ENCODE measurements around the gene RIN2. TPM values are rescaled to one million over a fixed set of nuclear protein-coding genes. Genes with fewer than 3 reads are reported as not detected.
A peak's percentile ranks its signal among the peaks of the same experiment; 100 is the strongest.

RIN2 gene
- total and polyA plus RNA-seq, 2 of the 13 experiments (the other 11 are each of a cell fraction or from before 2014, with no cell fraction given): 2.5 to 5.1 TPM

- TF ChIP-seq ZNF407 (CRISPR knock-in tag; IDR thresholded peaks at IDR 0.05; ENCODE audit: not compliant biosample characterization) (peak; percentile 37), MTF2 (CRISPR knock-in tag; IDR thresholded peaks at IDR 0.05; ENCODE audit: borderline replicate concordance) (peak; percentile 57; the same call in 1 of the 2 replicates), ZNF709 (CRISPR knock-in tag; IDR thresholded peaks at IDR 0.05) (peak; percentile 55; the same call in 1 of the 2 replicates), NFRKB (IDR thresholded peaks at IDR 0.05) (no peak), ZNF770 (CRISPR knock-in tag; IDR thresholded peaks at IDR 0.05) (peak; percentile 53), AGO2 (optimal IDR thresholded peaks at IDR 0.05; ENCODE audit: low read depth, low read length) (peak; percentile 95), ZNF136 (CRISPR knock-in tag; IDR thresholded peaks at IDR 0.05; ENCODE audit: low read depth) (0 out of 2 replicates have a peak, but pooled peaks have one; percentile 27), KAT8 (CRISPR knock-in tag; IDR thresholded peaks at IDR 0.05) (peak; percentile 61; the same call in 1 of the 2 replicates), ZBTB43 (CRISPR knock-in tag; conservative IDR thresholded peaks at IDR 0.05) (peak; percentile 54; the same call in 1 of the 2 replicates), RXRA (CRISPR knock-in tag; IDR thresholded peaks at IDR 0.05) (peak; percentile 96), ZNF251 (CRISPR knock-in tag; IDR thresholded peaks at IDR 0.05) (no peak; the same call in 1 of the 2 replicates), TFDP2 (CRISPR knock-in tag; IDR thresholded peaks at IDR 0.05) (no peak), GPBP1L1 (CRISPR knock-in tag; IDR thresholded peaks at IDR 0.05) (no peak), ZNF468 (CRISPR knock-in tag; IDR thresholded peaks at IDR 0.05) (peak; percentile 76; the same call in 1 of the 2 replicates)
Measured at GRCh38 chr20:19758501-19759331, 658 bp downstream of the RIN2 start (continued).

Data from HepG2 (cell line).